Caki2 (cell line): Measurements from ENCODE around the gene GAK. TPM values are rescaled to one million over a fixed set of nuclear protein-coding genes. Genes with fewer than 3 reads are reported as not detected.
"Not testable (repeated sequence)": the region's sequence is repeated elsewhere in the genome, so short reads cannot be mapped to it uniquely, and the experiment has no call there.

Source experiments
- DNase-seq: peaks from one replicate; pipeline ENCODE4 v3.0.0-alpha.2; 2015; ENCODE audit warnings: low read depth
- in situ Hi-C: cut with HindIII; loops from 2 replicates; pipeline ENCODE4 v1.10.0; 2016; ENCODE audit warnings: low sequenced_read_pairs, low pct_unique_long_range_greater_than_20kb, mixed read lengths
- total RNA-seq: library from RNA; depleted of rRNA; stranded (reverse); fragments of >200 nt; shearing (Covaris generic); gene quantifications from 2 replicates; pipeline ENCODE4 v1.2.3, GENCODE V29; 2014; ENCODE audit warnings: low replicate concordance; rRNA removed

Gene GAK
- total RNA-seq, 1 experiment from 2014 or later, result 61.6 TPM

GRCh38 chr4:820230-821172 is 111.6 kb downstream of the GAK start:
- in situ Hi-C loops, result no loop called here
- DNase-seq, result no peak

GRCh38 chr4:819401-820229 is 112.5 kb downstream of the GAK start:
- no peak for DNase-seq
- in situ Hi-C loops, result no loop called here

- in situ Hi-C loops, result no loop called here
- no peak for DNase-seq
These were observed 113.8 kb downstream of the GAK start for GRCh38 chr4:818106-818921.

GRCh38 chr4:815464-816146 is 116.5 kb downstream of the GAK start:
- no peak for DNase-seq
- in situ Hi-C loops, result no loop called here

GRCh38 chr4:814312-814850 is 117.7 kb downstream of the GAK start:
- in situ Hi-C loops, result no loop called here
- no peak for DNase-seq

- no peak for DNase-seq
- in situ Hi-C loops, result no loop called here
These were observed 118.2 kb downstream of the GAK start for GRCh38 chr4:813900-814299.

- in situ Hi-C loops, result no loop called here
- no peak for DNase-seq
These were observed 123.1 kb downstream of the GAK start for GRCh38 chr4:808860-809570.

- in situ Hi-C loops, result no loop called here
- no peak for DNase-seq
These were observed 124.3 kb downstream of the GAK start for GRCh38 chr4:807792-808191.

GRCh38 chr4:806979-807378 is 125.1 kb downstream of the GAK start:
- DNase-seq, in situ Hi-C loops: not testable (repeated sequence)

- no peak for DNase-seq
- in situ Hi-C loops, result no loop called here
These were observed 127.3 kb downstream of the GAK start for GRCh38 chr4:804804-805203.

GRCh38 chr4:803884-804283 is 128.2 kb downstream of the GAK start:
- in situ Hi-C loops, result no loop called here
- no peak for DNase-seq

GRCh38 chr4:801436-802124 is 130.5 kb downstream of the GAK start:
- in situ Hi-C loops, result no loop called here
- no peak for DNase-seq

Other genes starting within 250 kb of the GAK start
- not detected in 2 replicates for gene SLC49A3, start 243.2 kb downstream of the GAK start, total RNA-seq
- 21.3 and 27.2 TPM in 2 replicates for gene PCGF3, start 226.5 kb downstream of the GAK start, total RNA-seq
- 0.20 and 1.5 TPM in 2 replicates for gene CPLX1, start 106.2 kb downstream of the GAK start, total RNA-seq
- 5.6 and 11.1 TPM in 2 replicates for gene TMEM175, start 144 bp upstream of the GAK start, total RNA-seq
- 8.5 and 9.3 TPM in 2 replicates for gene DGKQ, start 41.3 kb upstream of the GAK start, total RNA-seq
- gene IDUA, start 54.7 kb upstream of the GAK start, total RNA-seq, result 6.7 and 6.9 TPM in 2 replicates
- gene SLC26A1, start 61.1 kb upstream of the GAK start, total RNA-seq, result 3.0 and 6.9 TPM in 2 replicates
- 48.2 and 70.9 TPM in 2 replicates for gene FGFRL1, start 79.3 kb upstream of the GAK start, total RNA-seq
- not detected in 2 replicates for gene RNF212, start 181.2 kb upstream of the GAK start, total RNA-seq
- 0.88 TPM in 1 of 2 replicates, not detected in the other for gene SPON2, start 240.3 kb upstream of the GAK start, total RNA-seq